HEK293 (cell line): ENCODE data around the gene CDX1.

Experiments used
- CTCF ChIA-PET: fragments of 350-600 bp; formaldehyde crosslinking; extraction: SDS; loops from one replicate; lab custom pipeline; 2021; ENCODE audit warnings: antibody characterized with exemption; lab: Yijun Ruan, JAX
- POLR2A ChIA-PET: fragments of 300-600 bp; formaldehyde crosslinking; extraction: SDS; loops from one replicate; lab custom pipeline; 2020; ENCODE audit warnings: antibody characterized with exemption, inconsistent platforms; lab: Yijun Ruan, JAX
- H3K27ac ChIP-seq: fragments of 200-500 bp; sonication (Bioruptor generic); 2 replicates; pipeline ENCODE4 v1.5.1; 2014; ENCODE audit warnings: low read depth, low read length, control low read depth, inconsistent platforms; ENCODE audit errors: extremely low read depth
- H3K36me3 ChIP-seq, 2 experiments: fragments of 200-500 bp in 1 of 2; sonication (Bioruptor generic) in 1 of 2; 1 replicate in 1 of 2; 2 replicates in 1 of 2; pipeline ENCODE4 v1.5.1; 2014 to 2017; ENCODE audit warnings: inconsistent platforms in 2 of 2, low read length in 2 of 2; ENCODE audit not compliant: control insufficient read depth in 2 of 2, insufficient read depth in 1 of 2
- H3K4me1 ChIP-seq: fragments of 200-500 bp; sonication (Bioruptor generic); 2 replicates; pipeline ENCODE4 v1.5.1; 2014; ENCODE audit warnings: mild to moderate bottlenecking, low read length, inconsistent platforms; ENCODE audit not compliant: control insufficient read depth, insufficient read depth
- H3K4me3 ChIP-seq: 2 replicates; pipeline ENCODE4 v1.5.1; 2011; ENCODE audit warnings: low read depth, mild to moderate bottlenecking, control low read depth, low read length, moderate library complexity
- H3K9me3 ChIP-seq: fragments of 200-500 bp; sonication (Bioruptor generic); 2 replicates; pipeline ENCODE4 v1.5.1; 2014; ENCODE audit warnings: low read depth, low read length, inconsistent platforms; ENCODE audit not compliant: control insufficient read depth, insufficient read depth
- BCL11A ChIP-seq: fragments of 450-650 bp; formaldehyde crosslinking; IDR thresholded peaks from 2 replicates; pipeline ENCODE4 v1.5.1; 2016; ENCODE audit warnings: low read depth, missing biosample characterization, missing genetic modification characterization
- ELK4 ChIP-seq: IDR thresholded peaks from 2 replicates; pipeline ENCODE4 v1.6.1; 2011; ENCODE audit warnings: mild to moderate bottlenecking, low read depth, low read length, borderline replicate concordance
- GLIS1 ChIP-seq: fragments of 450-650 bp; formaldehyde crosslinking; IDR thresholded peaks from 2 replicates; pipeline ENCODE4 v1.5.1; 2016; ENCODE audit warnings: missing biosample characterization, missing genetic modification characterization
- GLIS2 ChIP-seq: fragments of 450-650 bp; formaldehyde crosslinking; IDR thresholded peaks from 2 replicates; pipeline ENCODE4 v1.5.1; 2016; ENCODE audit warnings: missing biosample characterization, missing genetic modification characterization
- KLF17 ChIP-seq: fragments of 450-650 bp; formaldehyde crosslinking; IDR thresholded peaks from 2 replicates; pipeline ENCODE4 v1.5.1; 2016; ENCODE audit warnings: missing biosample characterization, missing genetic modification characterization
- PATZ1 ChIP-seq: fragments of 450-650 bp; formaldehyde crosslinking; IDR thresholded peaks from 2 replicates; pipeline ENCODE4 v1.5.1; 2016; ENCODE audit warnings: missing biosample characterization, missing genetic modification characterization
- SETDB1 ChIP-seq: IDR thresholded peaks from one replicate; pipeline ENCODE4 v1.6.1; 2017; ENCODE audit warnings: mild to moderate bottlenecking, low read length, moderate library complexity, mixed read lengths; ENCODE audit not compliant: insufficient read length
- WT1 ChIP-seq: fragments of 450-650 bp; formaldehyde crosslinking; IDR thresholded peaks from 2 replicates; pipeline ENCODE4 v1.5.1; 2016; ENCODE audit warnings: missing biosample characterization, missing genetic modification characterization
- ZBTB20 ChIP-seq: fragments of 450-650 bp; formaldehyde crosslinking; IDR thresholded peaks from 2 replicates; pipeline ENCODE4 v1.5.1; 2016; ENCODE audit warnings: missing biosample characterization, missing genetic modification characterization
- ZFHX2 ChIP-seq: fragments of 450-650 bp; formaldehyde crosslinking; conservative IDR thresholded peaks from 2 replicates; pipeline ENCODE4 v1.5.1; 2016; ENCODE audit warnings: missing biosample characterization, missing genetic modification characterization
- ZIC2 ChIP-seq: fragments of 450-650 bp; formaldehyde crosslinking; IDR thresholded peaks from 2 replicates; pipeline ENCODE4 v1.5.1; 2016; ENCODE audit warnings: missing biosample characterization, missing genetic modification characterization
- ZNF18 ChIP-seq: fragments of 450-650 bp; formaldehyde crosslinking; IDR thresholded peaks from 2 replicates; pipeline ENCODE4 v1.5.1; 2016; ENCODE audit warnings: missing biosample characterization, missing genetic modification characterization
- ZNF341 ChIP-seq: fragments of 450-650 bp; formaldehyde crosslinking; IDR thresholded peaks from 2 replicates; pipeline ENCODE4; 2016; ENCODE audit warnings: low read depth, missing biosample characterization, missing genetic modification characterization
- ZNF398 ChIP-seq: fragments of 450-650 bp; formaldehyde crosslinking; IDR thresholded peaks from 2 replicates; pipeline ENCODE4 v1.5.1; 2017; ENCODE audit warnings: missing biosample characterization, missing genetic modification characterization
- ZNF600 ChIP-seq: fragments of 450-650 bp; formaldehyde crosslinking; IDR thresholded peaks from 2 replicates; pipeline ENCODE4 v1.5.1; 2016; ENCODE audit warnings: missing biosample characterization, missing genetic modification characterization
- ZNF610 ChIP-seq: fragments of 450-650 bp; formaldehyde crosslinking; IDR thresholded peaks from 2 replicates; pipeline ENCODE4 v1.5.1; 2016; ENCODE audit warnings: missing biosample characterization, missing genetic modification characterization, borderline replicate concordance
- ZNF776 ChIP-seq: fragments of 450-650 bp; formaldehyde crosslinking; IDR thresholded peaks from 2 replicates; pipeline ENCODE4 v1.5.0; 2017; ENCODE audit warnings: missing biosample characterization, missing genetic modification characterization, borderline replicate concordance

CDX1 gene

GRCh38 chr5:150143350-150144245 lies 23.0 kb upstream of the CDX1 start:
- POLR2A ChIA-PET = no interaction called here
- no peak for TF ChIP-seq BCL11A (tag by site-specific recombination)
- peak; percentile 84 for TF ChIP-seq PATZ1
- 0 out of 2 replicates have a peak, but pooled peaks have one; percentile 16 for TF ChIP-seq WT1
- peak; percentile 12; the same call in 1 of the 2 replicates for TF ChIP-seq ZBTB20 (tag by site-specific recombination)
- 0 out of 2 replicates have a peak, but pooled peaks have one; percentile 23 for TF ChIP-seq ZNF600
- peak; percentile 41; the same call in 1 of the 2 replicates for TF ChIP-seq GLIS1 (tag by site-specific recombination)
- TF ChIP-seq ZNF776 = no peak
- 0 out of 2 replicates have a peak, but pooled peaks have one; percentile 10 for TF ChIP-seq KLF17 (tag by site-specific recombination)
- peak; percentile 34; the same call in 1 of the 2 replicates for TF ChIP-seq GLIS2 (tag by site-specific recombination)
- TF ChIP-seq ZNF341 (tag by site-specific recombination) = no peak
- TF ChIP-seq ZNF398 (tag by site-specific recombination) = peak; percentile 86
- TF ChIP-seq ZFHX2 (tag by site-specific recombination) = peak; percentile 49
- TF ChIP-seq, all 188 proteins: peak for 9
- CTCF ChIA-PET = interaction anchor here (0.7 to 2.9 kb wide), 2 partner anchors 9 to 13 kb away, joined by 3 to 13 read pairs; no protein-coding TSS in a partner anchor

GRCh38 chr5:150144246-150144801 lies 22.3 kb upstream of the CDX1 start:
- no peak overlapping the region for H3K4me3 ChIP-seq
- H3K4me1 ChIP-seq = 0 out of 2 replicates have a peak, but pooled peaks cover 3% of the 10 kb centered on the region
- CTCF ChIA-PET = interaction anchor here (2.9 kb wide), 1 partner anchor 14 kb away, joined by 13 read pairs; no protein-coding TSS in a partner anchor
- TF ChIP-seq ELK4 (no peak), ZNF610 (tag by site-specific recombination) (no peak), ZFHX2 (tag by site-specific recombination) (0 out of 2 replicates have a peak, but pooled peaks have one; percentile 38), GLIS2 (tag by site-specific recombination) (peak; percentile 39; the same call in 1 of the 2 replicates), GLIS1 (tag by site-specific recombination) (peak; percentile 88), ZNF18 (tag by site-specific recombination) (no peak), KLF17 (tag by site-specific recombination) (no peak), ZIC2 (tag by site-specific recombination) (peak; percentile 84), SETDB1 (no peak)
- H3K27ac ChIP-seq = no peak overlapping the region
- POLR2A ChIA-PET = no interaction called here
- no peaks in the 10 kb centered on the region for H3K9me3 ChIP-seq
- no peaks in the 10 kb centered on the region for H3K36me3 ChIP-seq

More at GRCh38 chr5:150143350-150144245, 23.0 kb upstream of the CDX1 start:
- 0 out of 2 replicates have a peak, but pooled peaks cover 3% of the 10 kb centered on the region for H3K4me1 ChIP-seq
- no peaks in the 10 kb centered on the region for H3K9me3 ChIP-seq
- H3K36me3 ChIP-seq = no peaks in the 10 kb centered on the region
- H3K27ac ChIP-seq = no peak overlapping the region
- H3K4me3 ChIP-seq = no peak overlapping the region
